H9 (cell line): ENCODE measurements around the gene CELA3A. TPM values are rescaled to one million over a fixed set of nuclear protein-coding genes. Genes with fewer than 3 reads are reported as not detected.
"Not testable (repeated sequence)": the region's sequence is repeated elsewhere in the genome, so short reads cannot be mapped to it uniquely, and the experiment has no call there.

Source experiments
- DNase-seq: peaks from one replicate; pipeline ENCODE4 v3.0.0-alpha.2; 2017
- H2AFZ ChIP-seq: one replicate; pipeline ENCODE4 v1.6.1; 2013; ENCODE audit warnings: mild to moderate bottlenecking, low read length, control low read depth, moderate library complexity
- H2AK5ac ChIP-seq: 2 replicates; pipeline ENCODE4 v1.6.1; 2013; ENCODE audit warnings: low read length, control low read depth, mixed read lengths; ENCODE audit not compliant: insufficient read length
- H2BK120ac ChIP-seq: one replicate; pipeline ENCODE4 v1.6.1; 2013; ENCODE audit warnings: low read depth, mild to moderate bottlenecking, low read length, control low read depth, inconsistent platforms; ENCODE audit not compliant: poor library complexity, severe bottlenecking
- H2BK12ac ChIP-seq: 2 replicates; pipeline ENCODE4 v1.6.1; 2013; ENCODE audit warnings: low read length, control low read depth, mixed read lengths, low read depth; ENCODE audit not compliant: insufficient read length
- H2BK15ac ChIP-seq: 2 replicates; pipeline ENCODE4 v1.6.1; 2013; ENCODE audit warnings: low read depth, low read length, control low read depth
- H2BK20ac ChIP-seq: one replicate; pipeline ENCODE4 v1.6.1; 2013; ENCODE audit warnings: low read depth, mild to moderate bottlenecking, low read length, control low read depth, inconsistent platforms; ENCODE audit not compliant: poor library complexity, severe bottlenecking
- H2BK5ac ChIP-seq: 2 replicates; pipeline ENCODE4 v1.6.1; 2013; ENCODE audit warnings: low read length, control low read depth, mixed read lengths; ENCODE audit not compliant: insufficient read length
- H3K14ac ChIP-seq: 2 replicates; pipeline ENCODE4 v1.6.1; 2013; ENCODE audit warnings: low read length, control low read depth; ENCODE audit not compliant: insufficient read depth
- H3K18ac ChIP-seq: 2 replicates; pipeline ENCODE4 v1.6.1; 2013; ENCODE audit warnings: low read depth, mild to moderate bottlenecking, mixed read lengths, low read length, control low read depth; ENCODE audit not compliant: insufficient read length
- H3K23ac ChIP-seq: 2 replicates; pipeline ENCODE4 v1.6.1; 2013; ENCODE audit warnings: low read length, control low read depth, mixed read lengths, low read depth; ENCODE audit not compliant: insufficient read length
- H3K23me2 ChIP-seq: 2 replicates; pipeline ENCODE4 v1.6.1; 2013; ENCODE audit warnings: low read depth, mild to moderate bottlenecking, mixed read lengths, low read length, control low read depth; ENCODE audit not compliant: insufficient read length, poor library complexity, severe bottlenecking
- H3K27ac ChIP-seq: 2 replicates; pipeline ENCODE4 v1.5.1; 2013; ENCODE audit warnings: low read length, control low read depth, mixed read lengths, low read depth; ENCODE audit not compliant: insufficient read length
- H3K27me3 ChIP-seq: 2 replicates; pipeline ENCODE4 v1.6.1; 2013; ENCODE audit warnings: low read length, control low read depth, inconsistent platforms; ENCODE audit not compliant: insufficient read depth
- H3K4ac ChIP-seq: 2 replicates; pipeline ENCODE4 v1.6.1; 2013; ENCODE audit warnings: low read depth, mild to moderate bottlenecking, control low read depth, inconsistent platforms, low read length, moderate library complexity
- H3K4me1 ChIP-seq: 2 replicates; pipeline ENCODE4 v1.6.1; 2013; ENCODE audit warnings: low read length, control low read depth, inconsistent platforms; ENCODE audit not compliant: insufficient read depth
- H3K4me2 ChIP-seq: 2 replicates; pipeline ENCODE4 v1.6.1; 2013; ENCODE audit warnings: low read length, control low read depth, mixed read lengths; ENCODE audit not compliant: insufficient read length, insufficient read depth
- H3K56ac ChIP-seq: 2 replicates; pipeline ENCODE4 v1.6.1; 2013; ENCODE audit warnings: low read depth, mild to moderate bottlenecking, mixed read lengths, low read length, control low read depth; ENCODE audit not compliant: insufficient read length
- H3K79me1 ChIP-seq: 2 replicates; pipeline ENCODE4 v1.6.1; 2013; ENCODE audit warnings: low read depth, mild to moderate bottlenecking, moderate library complexity, low read length, control low read depth, inconsistent platforms; ENCODE audit not compliant: insufficient read depth, poor library complexity, severe bottlenecking
- H3K79me2 ChIP-seq: 2 replicates; pipeline ENCODE4 v1.6.1; 2013; ENCODE audit warnings: low read length, control low read depth, inconsistent platforms; ENCODE audit not compliant: insufficient read depth
- H3K9ac ChIP-seq: 2 replicates; pipeline ENCODE4 v1.6.1; 2013; ENCODE audit warnings: low read length, control low read depth, mixed read lengths; ENCODE audit not compliant: insufficient read length; ENCODE audit errors: extremely low read depth
- H3K9me3 ChIP-seq: one replicate; pipeline ENCODE4 v1.6.1; 2013; ENCODE audit warnings: low read depth, low read length, inconsistent platforms; ENCODE audit not compliant: control insufficient read depth
- H3T11ph ChIP-seq: one replicate; pipeline ENCODE4 v1.6.1; 2013; ENCODE audit warnings: mild to moderate bottlenecking, low read length, control low read depth, inconsistent platforms
- H4K20me1 ChIP-seq: one replicate; pipeline ENCODE4 v1.6.1; 2013; ENCODE audit not compliant: control insufficient read depth, insufficient read length, insufficient read depth
- H4K5ac ChIP-seq: 2 replicates; pipeline ENCODE4 v1.6.1; 2013; ENCODE audit warnings: low read depth, mild to moderate bottlenecking, mixed read lengths, low read length, control low read depth; ENCODE audit not compliant: insufficient read length
- H4K8ac ChIP-seq: replicated peaks from 2 replicates; pipeline ENCODE4 v1.6.1; 2013; ENCODE audit warnings: low read length, control low read depth, mixed read lengths, low read depth; ENCODE audit not compliant: insufficient read length
- H4K91ac ChIP-seq: 2 replicates; pipeline ENCODE4 v1.6.1; 2013; ENCODE audit warnings: low read depth, mild to moderate bottlenecking, moderate library complexity, mixed read lengths, low read length, control low read depth; ENCODE audit not compliant: insufficient read length
- H3K27ac Mint-ChIP-seq, 3 experiments: 2 replicates in 2 of 3; 3 replicates in 1 of 3; pipeline ENCODE4 v1.8.0; 2020 to 2021; ENCODE audit warnings: mixed read lengths in 3 of 3, mild to moderate bottlenecking in 1 of 3, moderate library complexity in 1 of 3
- H3K27me3 Mint-ChIP-seq: 2 replicates; pipeline ENCODE4 v1.8.0; 2021; ENCODE audit warnings: low read depth, mild to moderate bottlenecking, moderate library complexity, mixed read lengths
- H3K36me3 Mint-ChIP-seq, 3 experiments: 2 replicates in 2 of 3; 3 replicates in 1 of 3; pipeline ENCODE4 v1.8.0; 2020 to 2021; ENCODE audit warnings: low read depth in 3 of 3, mixed read lengths in 3 of 3; ENCODE audit not compliant: insufficient read depth in 1 of 3
- H3K4me1 Mint-ChIP-seq, 2 experiments: 2 replicates each; pipeline ENCODE4 v1.8.0; 2020; ENCODE audit warnings: mixed read lengths in 2 of 2
- H3K4me3 Mint-ChIP-seq, 2 experiments: 2 replicates in 1 of 2; 3 replicates in 1 of 2; pipeline ENCODE4 v1.8.0; 2020 to 2021; ENCODE audit warnings: mild to moderate bottlenecking in 2 of 2, mixed read lengths in 2 of 2, moderate library complexity in 1 of 2
- H3K9me3 Mint-ChIP-seq, 2 experiments: 2 replicates in 1 of 2; 3 replicates in 1 of 2; pipeline ENCODE4 v1.8.0; 2020; ENCODE audit warnings: mild to moderate bottlenecking in 2 of 2, mixed read lengths in 2 of 2, moderate library complexity in 1 of 2
- WGBS: extraction: QIAGEN DNeasy Blood & Tissue Kit; methylation state at CpG from one replicate; pipeline ENCODE4 v1.1.7; 2013; ENCODE audit warnings: missing lambda C conversion rate, low lambda C conversion rate, mixed read lengths; ENCODE audit not compliant: insufficient read length; ENCODE audit errors: extremely low coverage; 5-methylcytosine and 5-hydroxymethylcytosine counted together
- total RNA-seq: library from RNA; stranded (reverse); gene quantifications from 2 replicates; pipeline ENCODE4 v1.2.1, GENCODE V29; 2021

The CELA3A gene
- total RNA-seq, 1 experiment from 2014 or later = not detected

- H3K9me3 ChIP-seq, H3K4me2 ChIP-seq, H3K4me1 ChIP-seq, H3K23ac ChIP-seq, H2BK120ac ChIP-seq, H3K4me3 Mint-ChIP-seq, H3K18ac ChIP-seq, H3K79me2 ChIP-seq, H2AFZ ChIP-seq, H3T11ph ChIP-seq, H4K5ac ChIP-seq, H3K14ac ChIP-seq, H3K4ac ChIP-seq, H2BK20ac ChIP-seq, H3K27ac ChIP-seq, H3K79me1 ChIP-seq, H3K9me3 Mint-ChIP-seq, H3K27me3 ChIP-seq, H3K23me2 ChIP-seq, H3K27ac Mint-ChIP-seq, H4K8ac ChIP-seq, H2AK5ac ChIP-seq, H2BK12ac ChIP-seq, H3K36me3 Mint-ChIP-seq, H4K20me1 ChIP-seq, H2BK15ac ChIP-seq, H3K27me3 Mint-ChIP-seq, H2BK5ac ChIP-seq, H3K56ac ChIP-seq, DNase-seq, H3K9ac ChIP-seq, H4K91ac ChIP-seq, H3K4me1 Mint-ChIP-seq: not testable (repeated sequence)
- no CpG with 5 or more reads among the region's 5 CpGs for WGBS
Observed at GRCh38 chr1:21985893-21986292, 15.6 kb upstream of the CELA3A start.

DNA sequence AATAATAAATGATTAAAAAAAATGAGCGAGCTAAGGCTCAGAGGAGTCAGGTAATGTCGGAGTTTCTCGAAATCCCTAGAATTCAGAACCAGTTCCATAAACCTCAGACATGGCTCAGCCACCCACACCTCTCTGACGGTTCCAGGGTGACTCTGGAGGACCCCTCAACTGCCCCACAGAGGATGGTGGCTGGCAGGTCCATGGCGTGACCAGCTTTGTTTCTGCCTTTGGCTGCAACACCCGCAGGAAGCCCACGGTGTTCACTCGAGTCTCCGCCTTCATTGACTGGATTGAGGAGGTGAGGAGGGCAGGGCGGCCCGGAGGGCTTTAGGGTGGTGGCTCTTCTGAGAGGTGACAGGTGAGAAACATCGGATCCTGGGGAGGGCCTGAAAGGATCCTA, 15.1 kb upstream of the CELA3A start:
- H3T11ph ChIP-seq, H2AFZ ChIP-seq, H3K9me3 ChIP-seq, H2AK5ac ChIP-seq, H3K27me3 Mint-ChIP-seq, H3K4me2 ChIP-seq, H3K79me1 ChIP-seq, H3K4me3 Mint-ChIP-seq, H2BK20ac ChIP-seq, H3K79me2 ChIP-seq, H3K27ac Mint-ChIP-seq, H4K20me1 ChIP-seq, H3K4ac ChIP-seq, H3K4me1 Mint-ChIP-seq, H3K36me3 Mint-ChIP-seq, H3K14ac ChIP-seq, H2BK120ac ChIP-seq, H3K27me3 ChIP-seq, H4K5ac ChIP-seq, H4K8ac ChIP-seq, H3K56ac ChIP-seq, H4K91ac ChIP-seq, H3K9me3 Mint-ChIP-seq, H2BK5ac ChIP-seq, H3K23me2 ChIP-seq, H2BK15ac ChIP-seq, H3K27ac ChIP-seq, H3K23ac ChIP-seq, H2BK12ac ChIP-seq, DNase-seq, H3K9ac ChIP-seq, H3K18ac ChIP-seq, H3K4me1 ChIP-seq: not testable (repeated sequence)
- no CpG with 5 or more reads among the region's 12 CpGs for WGBS
